ENCODE data around the gene SLC12A4. TPM values are rescaled to one million over a fixed set of nuclear protein-coding genes. Genes with fewer than 3 reads are reported as not detected.
"Not testable (repeated sequence)": the region's sequence is repeated elsewhere in the genome, so short reads cannot be mapped to it uniquely, and the experiment has no call there.

Gene SLC12A4
- total RNA-seq, 4 donors from 2014 or later, result 25.6 to 137 (median 62.3) TPM

- H3K4me1 ChIP-seq, result no peaks in the 10 kb centered on the region
- TF ChIP-seq POLR2A (IDR thresholded peaks at IDR 0.05) (no peak), CTCF (IDR thresholded peaks at IDR 0.05) (no peak)
- H3K27ac ChIP-seq, result no peak overlapping the region
These were observed 52.4 kb downstream of the SLC12A4 start for GRCh38 chr16:67915831-67916723.

GRCh38 chr16:67915496-67915769 lies 53.0 kb downstream of the SLC12A4 start:
- H3K4me1 ChIP-seq; DNase-seq; H3K36me3 ChIP-seq; H3K27me3 ChIP-seq; intact Hi-C loops (cut with DNase I; ENCODE audit: low total_unique reads); H3K27ac ChIP-seq; H3K9me3 ChIP-seq; H3K4me3 ChIP-seq: not testable (repeated sequence)

More at GRCh38 chr16:67915831-67916723, 52.4 kb downstream of the SLC12A4 start:
- intact Hi-C loops (cut with DNase I; ENCODE audit: low total_unique reads), result no loop called here
- no peak overlapping the region for H3K4me3 ChIP-seq
- no peak for DNase-seq
- H3K36me3 ChIP-seq, result no peaks in the 10 kb centered on the region
- no peaks in the 10 kb centered on the region for H3K27me3 ChIP-seq
- H3K9me3 ChIP-seq, result no peaks in the 10 kb centered on the region

GRCh38 chr16:67914758-67915495 lies 53.5 kb downstream of the SLC12A4 start:
- TF ChIP-seq CTCF (IDR thresholded peaks at IDR 0.05), result no peak
- TF ChIP-seq POLR2A (IDR thresholded peaks at IDR 0.05), result no peak
- H3K27ac ChIP-seq, result no peak overlapping the region
- no peaks in the 10 kb centered on the region for H3K36me3 ChIP-seq
- no peaks in the 10 kb centered on the region for H3K27me3 ChIP-seq
- H3K4me1 ChIP-seq, result no peaks in the 10 kb centered on the region
- H3K4me3 ChIP-seq, result no peak overlapping the region
- intact Hi-C loops (cut with DNase I; ENCODE audit: low total_unique reads), result no loop called here
- no peak for DNase-seq
- no peaks in the 10 kb centered on the region for H3K9me3 ChIP-seq

GRCh38 chr16:67910158-67910557 lies 58.3 kb downstream of the SLC12A4 start:
- no peak for TF ChIP-seq CTCF (IDR thresholded peaks at IDR 0.05)
- no peak for TF ChIP-seq POLR2A (IDR thresholded peaks at IDR 0.05)
- Histone ChIP-seq H3K4me1 (no peaks in the 10 kb centered on the region), H3K27me3 (no peaks in the 10 kb centered on the region), H3K36me3 (no peaks in the 10 kb centered on the region), H3K9me3 (no peaks in the 10 kb centered on the region), H3K4me3 (no peak overlapping the region), H3K27ac (no peak overlapping the region)
- intact Hi-C loops (cut with DNase I; ENCODE audit: low total_unique reads), result no loop called here
- no peak for DNase-seq

- TF ChIP-seq CTCF (IDR thresholded peaks at IDR 0.05) (no peak), POLR2A (IDR thresholded peaks at IDR 0.05) (no peak)
- Histone ChIP-seq H3K4me1 (no peaks in the 10 kb centered on the region), H3K27me3 (no peaks in the 10 kb centered on the region)
These were observed 59.2 kb downstream of the SLC12A4 start for GRCh38 chr16:67909056-67909742.

More at GRCh38 chr16:67909056-67909742, 59.2 kb downstream of the SLC12A4 start:
- H3K9me3 ChIP-seq, result no peaks in the 10 kb centered on the region
- H3K4me3 ChIP-seq, result no peak overlapping the region
- no peak overlapping the region for H3K27ac ChIP-seq
- no peaks in the 10 kb centered on the region for H3K36me3 ChIP-seq
- no peak for DNase-seq
- intact Hi-C loops (cut with DNase I; ENCODE audit: low total_unique reads), result no loop called here

All from uterus (tissue), 4 donors.